Breast epithelium (tissue), 3 donors: Measurements from ENCODE around the gene IL17RD.

Experiments used
- CTCF ChIP-seq, 3 donors: fragments of 450-650 bp; IDR thresholded peaks; one replicate each; pipeline ENCODE4 v1.5.1; 2016 to 2017; ENCODE audit warnings: antibody characterized with exemption in 3 of 3, mild to moderate bottlenecking in 3 of 3, moderate library complexity in 3 of 3
- POLR2A ChIP-seq: fragments of 450-650 bp; IDR thresholded peaks from one replicate; pipeline ENCODE4 v1.6.1; 2016; ENCODE audit warnings: antibody characterized with exemption, mild to moderate bottlenecking, moderate library complexity
- POLR2AphosphoS5 ChIP-seq, 3 donors: sonication (generic); formaldehyde crosslinking; IDR thresholded peaks; one replicate each; pipeline ENCODE4 v1.6.1; 2017; ENCODE audit warnings: antibody characterized with exemption in 3 of 3

DNA sequence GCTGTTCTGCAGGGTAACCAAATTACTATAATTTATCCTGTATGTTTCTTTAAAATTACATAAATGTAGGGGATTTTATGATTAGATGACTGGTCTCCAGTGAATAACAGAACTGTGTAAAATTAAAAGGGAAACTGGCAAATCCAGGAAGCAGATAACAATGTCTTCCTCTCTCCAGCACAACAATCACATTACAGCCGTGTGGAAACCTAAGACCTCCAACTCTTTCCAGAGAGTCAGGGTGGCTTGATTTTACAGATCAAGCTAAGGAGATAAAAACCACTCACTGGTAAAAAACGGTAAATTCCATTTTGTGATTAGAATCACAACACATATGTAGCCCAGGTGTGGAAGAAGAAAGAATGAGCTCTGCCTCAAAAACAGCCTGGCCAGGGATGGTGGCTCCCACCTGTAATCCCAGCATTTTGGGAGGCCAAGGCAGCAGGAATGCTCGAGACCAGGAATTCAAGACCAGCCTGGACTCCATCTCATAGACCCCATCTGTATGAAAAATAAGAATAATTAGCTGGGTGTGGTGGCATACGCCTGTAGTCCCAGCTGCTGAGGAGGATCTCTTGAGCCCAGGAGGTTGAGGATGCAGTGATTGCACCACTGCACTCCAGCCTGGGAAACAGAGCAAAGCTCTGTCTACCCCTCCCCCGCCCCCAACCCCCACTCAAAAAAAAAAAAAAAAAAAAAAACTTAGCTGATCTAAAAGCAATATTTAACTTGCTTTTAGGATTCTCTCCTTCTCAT lies 29.0 kb downstream of the IL17RD start:
- TF ChIP-seq CTCF (IDR thresholded peaks at IDR 0.05) (no peak), POLR2AphosphoS5 (IDR thresholded peaks at IDR 0.05) (no peak), POLR2A (no peak)
